Mesothelial cell of epicardium (in vitro differentiated cells): ENCODE results near the gene CD6. TPM values are rescaled to one million over a fixed set of nuclear protein-coding genes. Genes with fewer than 3 reads are reported as not detected.
"Not testable (repeated sequence)": the region's sequence is repeated elsewhere in the genome, so short reads cannot be mapped to it uniquely, and the experiment has no call there.

Experiments
- DNase-seq, 2 experiments: peaks; one replicate each; pipeline ENCODE4 v3.0.0; 2021; ENCODE audit warnings: low spot score in 2 of 2; ENCODE audit not compliant: unreplicated experiment in 2 of 2
- H3K27ac Mint-ChIP-seq: 2 replicates; pipeline ENCODE4 v1.8.0; 2021; ENCODE audit warnings: mixed read lengths
- H3K27me3 Mint-ChIP-seq: 2 replicates; pipeline ENCODE4 v1.8.0; 2021; ENCODE audit warnings: low read depth, mixed read lengths
- H3K36me3 Mint-ChIP-seq: 2 replicates; pipeline ENCODE4 v1.8.0; 2021; ENCODE audit warnings: mixed read lengths
- H3K4me1 Mint-ChIP-seq: 2 replicates; pipeline ENCODE4 v1.8.0; 2021; ENCODE audit warnings: mixed read lengths
- H3K4me3 Mint-ChIP-seq: 2 replicates; pipeline ENCODE4 v1.8.0; 2021; ENCODE audit warnings: mild to moderate bottlenecking, moderate library complexity, mixed read lengths
- H3K9me3 Mint-ChIP-seq: 2 replicates; pipeline ENCODE4 v1.8.0; 2021; ENCODE audit warnings: mixed read lengths
- total RNA-seq: library from RNA; stranded (reverse); gene quantifications from 3 replicates; pipeline ENCODE4 v1.2.1, GENCODE V29; 2021
- TF ChIP-seq, protein P1 (sequence below): fragments of 200-600 bp; sonication (generic); IDR thresholded peaks from one replicate; pipeline ENCODE4 v1.5.0; 2021; ENCODE audit warnings: antibody characterized with exemption; ENCODE audit not compliant: unreplicated experiment

The CD6 gene
- total RNA-seq, 1 donor from 2014 or later, result 0.31 TPM

DNA sequence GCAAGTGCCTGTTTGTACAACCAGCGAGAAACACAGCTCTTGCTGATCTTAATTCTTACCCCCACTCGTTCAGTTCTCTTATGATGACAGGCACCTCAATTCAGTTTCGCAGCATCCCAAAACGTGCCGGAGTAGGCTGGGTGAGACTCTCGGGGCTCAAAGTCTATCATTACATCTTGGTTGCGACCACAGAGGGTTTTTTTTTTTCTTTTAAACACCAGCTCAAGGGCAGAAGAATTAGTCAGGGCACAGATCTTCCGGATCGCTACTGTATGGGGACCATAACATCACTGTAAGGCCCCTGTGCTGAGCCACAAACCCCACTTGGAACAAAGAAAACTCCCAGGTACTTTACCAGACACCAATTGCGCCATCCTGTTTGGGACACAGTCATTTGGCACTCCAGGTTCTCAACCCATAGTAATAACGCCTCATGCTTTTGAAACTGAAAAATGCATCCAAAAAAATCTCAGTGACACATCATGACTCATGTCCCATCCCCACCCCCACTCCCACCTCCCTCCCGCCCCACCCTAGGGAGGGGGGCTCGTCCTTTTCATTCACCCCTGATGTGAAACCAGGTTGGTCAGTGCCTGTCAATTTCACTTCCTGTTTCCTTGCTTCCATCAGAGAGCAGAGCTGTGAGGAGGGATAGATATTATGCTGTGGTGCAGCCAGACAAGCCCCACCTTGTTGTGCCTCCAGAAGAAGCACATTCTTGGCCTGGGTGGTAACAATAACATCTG, 89.8 kb downstream of the CD6 start:
- H3K9me3 Mint-ChIP-seq, result no peaks in the 10 kb centered on the region
- TF ChIP-seq, protein P1, sequence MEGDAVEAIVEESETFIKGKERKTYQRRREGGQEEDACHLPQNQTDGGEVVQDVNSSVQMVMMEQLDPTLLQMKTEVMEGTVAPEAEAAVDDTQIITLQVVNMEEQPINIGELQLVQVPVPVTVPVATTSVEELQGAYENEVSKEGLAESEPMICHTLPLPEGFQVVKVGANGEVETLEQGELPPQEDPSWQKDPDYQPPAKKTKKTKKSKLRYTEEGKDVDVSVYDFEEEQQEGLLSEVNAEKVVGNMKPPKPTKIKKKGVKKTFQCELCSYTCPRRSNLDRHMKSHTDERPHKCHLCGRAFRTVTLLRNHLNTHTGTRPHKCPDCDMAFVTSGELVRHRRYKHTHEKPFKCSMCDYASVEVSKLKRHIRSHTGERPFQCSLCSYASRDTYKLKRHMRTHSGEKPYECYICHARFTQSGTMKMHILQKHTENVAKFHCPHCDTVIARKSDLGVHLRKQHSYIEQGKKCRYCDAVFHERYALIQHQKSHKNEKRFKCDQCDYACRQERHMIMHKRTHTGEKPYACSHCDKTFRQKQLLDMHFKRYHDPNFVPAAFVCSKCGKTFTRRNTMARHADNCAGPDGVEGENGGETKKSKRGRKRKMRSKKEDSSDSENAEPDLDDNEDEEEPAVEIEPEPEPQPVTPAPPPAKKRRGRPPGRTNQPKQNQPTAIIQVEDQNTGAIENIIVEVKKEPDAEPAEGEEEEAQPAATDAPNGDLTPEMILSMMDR, result no peak
- no peaks in the 10 kb centered on the region for H3K4me1 Mint-ChIP-seq
- no peaks in the 10 kb centered on the region for H3K36me3 Mint-ChIP-seq
- DNase-seq, result no peak
- no peak overlapping the region for H3K27ac Mint-ChIP-seq
- H3K4me3 Mint-ChIP-seq, result no peak overlapping the region
- peaks cover 7% of the 10 kb centered on the region for H3K27me3 Mint-ChIP-seq

DNA sequence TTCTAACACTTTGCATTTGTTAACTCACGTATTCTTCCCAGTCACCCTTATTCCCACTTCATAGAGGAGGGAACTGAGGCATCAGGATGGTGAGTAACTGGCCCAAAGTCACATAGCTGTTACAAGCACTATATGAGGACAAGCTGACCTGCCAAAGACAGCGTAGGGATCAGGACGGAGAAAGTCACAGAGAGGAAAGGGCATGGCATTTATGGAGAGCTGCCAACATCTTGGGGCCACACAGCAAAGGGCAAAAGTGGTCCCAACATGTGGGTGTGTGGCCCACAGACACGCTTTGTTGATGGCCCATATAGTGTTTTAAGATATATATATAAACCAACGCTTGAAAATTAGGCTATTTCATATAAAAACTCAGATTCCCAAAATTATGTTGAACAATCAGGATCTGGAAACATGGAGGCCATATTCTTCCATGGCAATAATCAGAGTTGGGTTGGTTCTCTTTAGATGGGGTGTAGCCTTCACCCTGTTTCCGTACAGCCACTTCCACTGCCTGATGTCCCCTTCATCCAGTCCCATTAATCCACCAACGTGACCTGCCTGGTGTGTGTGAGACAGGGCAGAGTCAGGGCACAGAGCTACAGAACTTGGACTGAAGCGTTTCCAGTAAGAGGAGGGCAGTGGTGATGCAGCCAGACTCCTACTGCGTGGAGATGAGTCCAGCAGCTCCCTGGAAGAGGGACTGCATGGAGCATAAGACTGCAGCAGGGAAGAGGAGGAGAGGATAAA, 90.9 kb downstream of the CD6 start:
- no peak for DNase-seq
- Mint-ChIP-seq H3K9me3 (no peaks in the 10 kb centered on the region), H3K4me1 (no peaks in the 10 kb centered on the region), H3K4me3 (no peak overlapping the region), H3K36me3 (no peaks in the 10 kb centered on the region), H3K27ac (no peak overlapping the region), H3K27me3 (peaks cover 7% of the 10 kb centered on the region)
- TF ChIP-seq, protein P1, result no peak

- not testable (repeated sequence) for H3K27me3 Mint-ChIP-seq, H3K36me3 Mint-ChIP-seq, H3K4me1 Mint-ChIP-seq, DNase-seq, H3K9me3 Mint-ChIP-seq, H3K4me3 Mint-ChIP-seq, H3K27ac Mint-ChIP-seq
These were observed 93.8 kb downstream of the CD6 start for GRCh38 chr11:61065236-61065635.

DNA sequence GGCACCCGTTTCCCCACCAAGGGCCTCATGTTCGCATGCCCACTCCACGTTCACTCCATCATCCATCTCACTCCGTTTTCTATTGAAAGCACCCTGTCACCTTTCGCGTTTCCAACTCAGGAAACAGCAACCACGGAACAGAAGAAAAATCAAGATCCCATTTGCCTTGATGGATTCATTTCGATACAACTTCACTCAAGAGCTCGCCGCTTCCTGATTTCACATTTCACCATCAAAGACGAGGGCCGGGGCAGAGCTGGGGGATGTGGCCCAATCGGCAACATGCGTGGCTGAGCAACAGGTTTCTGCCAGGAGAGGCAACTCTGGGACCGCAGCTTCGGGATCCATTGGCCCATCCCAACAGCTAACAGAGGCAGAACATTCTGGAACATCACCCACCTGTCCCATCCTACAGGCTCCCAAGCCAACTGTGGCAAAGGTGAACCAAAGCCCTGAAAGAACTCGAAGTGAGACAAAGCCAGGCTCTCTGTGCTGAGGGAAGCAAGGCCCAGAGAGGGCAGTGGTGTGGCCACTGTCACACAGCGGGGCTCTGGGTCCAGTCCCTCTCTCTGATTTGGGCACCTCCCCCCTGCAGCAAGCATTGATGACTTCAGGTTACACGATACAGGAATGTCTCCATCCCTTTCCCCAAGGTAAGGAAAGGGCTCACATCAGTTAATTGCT, 94.6 kb downstream of the CD6 start:
- TF ChIP-seq, protein P1, result no peak
- Mint-ChIP-seq H3K36me3 (no peaks in the 10 kb centered on the region), H3K4me1 (peaks cover 9% of the 10 kb centered on the region), H3K9me3 (no peaks in the 10 kb centered on the region), H3K27me3 (peaks cover 4% of the 10 kb centered on the region), H3K27ac (no peak overlapping the region), H3K4me3 (no peak overlapping the region)
- no peak for DNase-seq

- no peak for DNase-seq
- Mint-ChIP-seq H3K4me1 (peaks cover 13% of the 10 kb centered on the region), H3K27ac (no peak overlapping the region), H3K9me3 (no peaks in the 10 kb centered on the region), H3K36me3 (no peaks in the 10 kb centered on the region), H3K27me3 (peaks cover 4% of the 10 kb centered on the region), H3K4me3 (no peak overlapping the region)
- TF ChIP-seq, protein P1, result no peak
These were observed 95.2 kb downstream of the CD6 start for GRCh38 chr11:61066645-61067044.
